Breast epithelium (tissue), 4 donors: ENCODE results near the gene GPR37. TPM values are rescaled to one million over a fixed set of nuclear protein-coding genes. Genes with fewer than 3 reads are reported as not detected.

ENCODE experiments used
- DNase-seq, 2 donors: peaks; one replicate each; pipeline ENCODE4 v3.0.0-alpha.2; 2019; ENCODE audit warnings: low spot score in 2 of 2
- H3K27ac ChIP-seq, 2 donors: fragments of 200-600 bp; sonication (generic) in 1 of 2; one replicate each; pipeline ENCODE4 v1.5.1; 2016 to 2019; ENCODE audit warnings: mild to moderate bottlenecking in 1 of 2
- H3K27me3 ChIP-seq, 2 donors: fragments of 200-600 bp; sonication (generic) in 1 of 2; one replicate each; pipeline versions ENCODE4 v1.5.1 to v1.6.0; 2017 to 2019; ENCODE audit warnings: control low read depth in 1 of 2, mild to moderate bottlenecking in 1 of 2
- H3K36me3 ChIP-seq: fragments of 200-600 bp; one replicate; pipeline ENCODE4 v1.5.1; 2019
- H3K4me1 ChIP-seq, 2 donors: fragments of 200-600 bp; sonication (generic); one replicate each; pipeline ENCODE4 v1.5.1; 2016 to 2019; ENCODE audit warnings: control low read depth in 1 of 2
- H3K4me3 ChIP-seq, 3 donors: fragments of 200-600 bp; sonication (generic); 1 replicate in 2 of 3; 2 replicates in 1 of 3; pipeline ENCODE4 v1.5.1; 2016 to 2019; ENCODE audit warnings: mild to moderate bottlenecking in 3 of 3, moderate library complexity in 2 of 3
- H3K9me3 ChIP-seq, 2 donors: fragments of 200-600 bp; sonication (generic) in 1 of 2; one replicate each; pipeline ENCODE4 v1.5.1; 2016 to 2019; ENCODE audit warnings: control low read depth in 1 of 2
- CTCF ChIP-seq, 3 donors: fragments of 450-650 bp; IDR thresholded peaks; one replicate each; pipeline ENCODE4 v1.5.1; 2016 to 2017; ENCODE audit warnings: antibody characterized with exemption in 3 of 3, mild to moderate bottlenecking in 3 of 3, moderate library complexity in 3 of 3
- POLR2A ChIP-seq: fragments of 450-650 bp; IDR thresholded peaks from one replicate; pipeline ENCODE4 v1.6.1; 2016; ENCODE audit warnings: antibody characterized with exemption, mild to moderate bottlenecking, moderate library complexity
- POLR2AphosphoS5 ChIP-seq, 3 donors: sonication (generic); formaldehyde crosslinking; IDR thresholded peaks; one replicate each; pipeline ENCODE4 v1.6.1; 2017; ENCODE audit warnings: antibody characterized with exemption in 3 of 3
- intact Hi-C: fragments of 100-400 bp; cut with DNase I; formaldehyde crosslinking; loops from one replicate; pipeline ENCODE4 v1.15.1; 2023; ENCODE audit warnings: low total_unique reads
- total RNA-seq, 3 donors: library from RNA; depleted of rRNA; stranded (reverse); fragments of >200 nt; gene quantifications; one replicate each; pipeline ENCODE4 v1.1.0, GENCODE V29; 2016

GPR37 gene
- total RNA-seq, 3 donors from 2014 or later = 0.32 to 3.2 (median 0.98) TPM

GRCh38 chr7:124700655-124701054, 64.9 kb downstream of the GPR37 start:
- TF ChIP-seq POLR2AphosphoS5 (IDR thresholded peaks at IDR 0.05) (no peak), POLR2A (no peak), CTCF (IDR thresholded peaks at IDR 0.05) (no peak)
- H3K27me3 ChIP-seq = no peaks in the 10 kb centered on the region
- intact Hi-C loops = no loop called here
- no peaks in the 10 kb centered on the region for H3K9me3 ChIP-seq
- no peak overlapping the region for H3K27ac ChIP-seq
- DNase-seq = no peak
- no peaks in the 10 kb centered on the region for H3K4me1 ChIP-seq
- no peak overlapping the region for H3K4me3 ChIP-seq
- no peaks in the 10 kb centered on the region for H3K36me3 ChIP-seq

- intact Hi-C loops = no loop called here
- Histone ChIP-seq H3K27me3 (no peaks in the 10 kb centered on the region), H3K27ac (no peak overlapping the region), H3K9me3 (no peaks in the 10 kb centered on the region), H3K4me1 (no peaks in the 10 kb centered on the region), H3K4me3 (no peak overlapping the region), H3K36me3 (no peaks in the 10 kb centered on the region)
- TF ChIP-seq POLR2AphosphoS5 (IDR thresholded peaks at IDR 0.05) (no peak), POLR2A (no peak), CTCF (IDR thresholded peaks at IDR 0.05) (no peak)
- DNase-seq = no peak
These were observed 66.6 kb downstream of the GPR37 start for GRCh38 chr7:124698964-124699363.

GRCh38 chr7:124697746-124698145, 67.8 kb downstream of the GPR37 start:
- H3K9me3 ChIP-seq = no peaks in the 10 kb centered on the region
- intact Hi-C loops = no loop called here
- TF ChIP-seq POLR2A (no peak), POLR2AphosphoS5 (IDR thresholded peaks at IDR 0.05) (no peak), CTCF (IDR thresholded peaks at IDR 0.05) (no peak)
- H3K27ac ChIP-seq = no peak overlapping the region
- H3K4me1 ChIP-seq = no peaks in the 10 kb centered on the region
- H3K36me3 ChIP-seq = no peaks in the 10 kb centered on the region
- H3K4me3 ChIP-seq = no peak overlapping the region
- no peaks in the 10 kb centered on the region for H3K27me3 ChIP-seq
- no peak for DNase-seq

Other genes with a start within 250 kb of the GPR37 start
- 10 to 100 TPM; 19.7 to 43.6 (median 35.1) TPM for gene POT1, start 164.0 kb upstream of the GPR37 start, total RNA-seq